Measurements from ENCODE around the gene FXYD4.
"Not testable (repeated sequence)": the region's sequence is repeated elsewhere in the genome, so short reads cannot be mapped to it uniquely, and the experiment has no call there.

Gene FXYD4, protein sequence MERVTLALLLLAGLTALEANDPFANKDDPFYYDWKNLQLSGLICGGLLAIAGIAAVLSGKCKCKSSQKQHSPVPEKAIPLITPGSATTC

GRCh38 chr10:43371418-43371817 is at the start of gene FXYD4:
Gene FXYD4 (plus strand): TSS chr10:43371636. CDS start chr10:43373747, 2,111 bp downstream.
- no peak for DNase-seq (ENCODE audit: low read depth in 2 of 2)
- H3K4me3 ChIP-seq (replicated peaks in 1 of 2; ENCODE audit: low read depth in 2 of 2, low read length in 2 of 2), result no peak within 1 kb of the TSS
- TF ChIP-seq, protein P1, sequence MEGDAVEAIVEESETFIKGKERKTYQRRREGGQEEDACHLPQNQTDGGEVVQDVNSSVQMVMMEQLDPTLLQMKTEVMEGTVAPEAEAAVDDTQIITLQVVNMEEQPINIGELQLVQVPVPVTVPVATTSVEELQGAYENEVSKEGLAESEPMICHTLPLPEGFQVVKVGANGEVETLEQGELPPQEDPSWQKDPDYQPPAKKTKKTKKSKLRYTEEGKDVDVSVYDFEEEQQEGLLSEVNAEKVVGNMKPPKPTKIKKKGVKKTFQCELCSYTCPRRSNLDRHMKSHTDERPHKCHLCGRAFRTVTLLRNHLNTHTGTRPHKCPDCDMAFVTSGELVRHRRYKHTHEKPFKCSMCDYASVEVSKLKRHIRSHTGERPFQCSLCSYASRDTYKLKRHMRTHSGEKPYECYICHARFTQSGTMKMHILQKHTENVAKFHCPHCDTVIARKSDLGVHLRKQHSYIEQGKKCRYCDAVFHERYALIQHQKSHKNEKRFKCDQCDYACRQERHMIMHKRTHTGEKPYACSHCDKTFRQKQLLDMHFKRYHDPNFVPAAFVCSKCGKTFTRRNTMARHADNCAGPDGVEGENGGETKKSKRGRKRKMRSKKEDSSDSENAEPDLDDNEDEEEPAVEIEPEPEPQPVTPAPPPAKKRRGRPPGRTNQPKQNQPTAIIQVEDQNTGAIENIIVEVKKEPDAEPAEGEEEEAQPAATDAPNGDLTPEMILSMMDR (IDR thresholded peaks at IDR 0.05; ENCODE audit: low read depth, low read length), result no peak

- DNase-seq (ENCODE audit: low read depth in 2 of 2), result no peak
- peak overlapping the region in 1 of 2 donors; percentile 8 for H3K4me3 ChIP-seq (replicated peaks in 1 of 2; ENCODE audit: low read depth in 2 of 2, low read length in 2 of 2)
- TF ChIP-seq, protein P1 (IDR thresholded peaks at IDR 0.05; ENCODE audit: low read depth, low read length), result no peak
These were observed 49.1 kb upstream of the FXYD4 start for GRCh38 chr10:43322331-43322730.

DNA sequence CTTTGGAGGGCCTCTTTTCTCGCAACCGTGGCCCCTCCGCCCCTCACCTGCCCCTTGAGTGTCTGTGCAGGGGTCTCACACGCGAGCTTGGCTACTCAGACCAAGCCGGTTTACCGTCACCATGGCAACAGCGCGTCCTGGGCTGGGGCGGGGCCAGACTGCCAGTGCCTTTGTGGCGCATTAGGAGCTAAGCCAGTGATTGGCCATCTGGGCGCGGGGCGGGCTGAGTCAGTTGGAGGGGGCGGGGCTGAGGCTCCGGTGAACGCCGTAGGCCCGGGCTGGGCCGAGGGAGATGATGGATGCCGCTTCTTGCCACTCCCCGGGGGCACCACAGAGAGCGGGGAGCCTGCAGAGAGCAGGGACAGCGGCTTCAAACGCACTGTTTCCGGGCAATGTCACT is 48.7 kb upstream of the FXYD4 start:
- DNase-seq (ENCODE audit: low read depth in 2 of 2), result peak; percentile 74 to 81
- TF ChIP-seq, protein P1 (IDR thresholded peaks at IDR 0.05; ENCODE audit: low read depth, low read length), result no peak
- peak overlapping the region; percentile 8 to 10 for H3K4me3 ChIP-seq (replicated peaks in 1 of 2; ENCODE audit: low read depth in 2 of 2, low read length in 2 of 2)

- peak overlapping the region in 1 of 2 donors; percentile 10 for H3K4me3 ChIP-seq (replicated peaks in 1 of 2; ENCODE audit: low read depth in 2 of 2, low read length in 2 of 2)
- TF ChIP-seq, protein P1 (IDR thresholded peaks at IDR 0.05; ENCODE audit: low read depth, low read length), result no peak
- no peak for DNase-seq (ENCODE audit: low read depth in 2 of 2)
These were observed 48.2 kb upstream of the FXYD4 start for GRCh38 chr10:43323245-43323644.

GRCh38 chr10:43324876-43325275 is 46.6 kb upstream of the FXYD4 start:
- TF ChIP-seq, protein P1 (IDR thresholded peaks at IDR 0.05; ENCODE audit: low read depth, low read length), result no peak
- no peak for DNase-seq (ENCODE audit: low read depth in 2 of 2)

DNA sequence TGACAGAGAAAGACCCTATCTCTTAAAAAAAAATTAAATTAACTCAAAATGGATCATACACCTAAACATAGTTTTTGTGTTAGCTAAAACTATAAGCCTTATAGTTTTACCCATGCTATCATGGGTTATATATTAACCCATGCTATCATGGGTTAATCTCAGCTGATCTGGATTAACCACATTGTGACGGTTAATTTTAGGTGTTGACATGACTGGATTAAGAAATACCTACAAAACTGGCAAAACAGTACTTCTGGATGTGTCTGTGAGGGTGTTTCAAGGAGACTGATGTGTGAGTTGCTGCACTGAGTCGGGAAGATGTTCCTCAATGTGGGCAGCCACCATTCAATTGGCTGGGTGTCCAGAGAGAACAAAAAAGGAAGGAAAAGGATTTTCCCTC is 44.3 kb upstream of the FXYD4 start:
- TF ChIP-seq, protein P1 (IDR thresholded peaks at IDR 0.05; ENCODE audit: low read depth, low read length), result no peak
- no peak for DNase-seq (ENCODE audit: low read depth in 2 of 2)
- H3K4me3 ChIP-seq (replicated peaks in 1 of 2; ENCODE audit: low read depth in 2 of 2, low read length in 2 of 2), result no peak overlapping the region

More at GRCh38 chr10:43324876-43325275, 46.6 kb upstream of the FXYD4 start:
- no peak overlapping the region for H3K4me3 ChIP-seq (replicated peaks in 1 of 2; ENCODE audit: low read depth in 2 of 2, low read length in 2 of 2)

DNA sequence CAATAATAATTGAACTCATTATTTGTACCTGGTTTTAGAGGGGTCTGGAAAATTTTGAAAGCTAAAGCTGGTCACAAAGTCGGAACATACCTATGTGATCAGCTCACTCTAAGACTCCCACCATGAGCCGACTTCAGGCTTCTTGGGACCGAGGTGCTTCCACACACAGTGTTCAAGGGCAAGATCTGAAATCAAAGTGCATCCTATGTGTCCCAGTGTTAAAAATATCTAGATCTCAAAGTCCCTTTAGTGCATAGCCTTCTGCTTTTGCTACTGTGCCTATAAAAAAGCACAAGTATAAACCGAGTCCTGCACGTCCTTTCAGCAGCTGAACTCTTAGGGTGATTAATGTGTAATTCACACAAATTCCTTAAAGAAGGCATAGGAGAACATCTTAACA is 43.5 kb upstream of the FXYD4 start:
- TF ChIP-seq, protein P1 (IDR thresholded peaks at IDR 0.05; ENCODE audit: low read depth, low read length), result no peak
- no peak for DNase-seq (ENCODE audit: low read depth in 2 of 2)
- H3K4me3 ChIP-seq (replicated peaks in 1 of 2; ENCODE audit: low read depth in 2 of 2, low read length in 2 of 2), result no peak overlapping the region

DNA sequence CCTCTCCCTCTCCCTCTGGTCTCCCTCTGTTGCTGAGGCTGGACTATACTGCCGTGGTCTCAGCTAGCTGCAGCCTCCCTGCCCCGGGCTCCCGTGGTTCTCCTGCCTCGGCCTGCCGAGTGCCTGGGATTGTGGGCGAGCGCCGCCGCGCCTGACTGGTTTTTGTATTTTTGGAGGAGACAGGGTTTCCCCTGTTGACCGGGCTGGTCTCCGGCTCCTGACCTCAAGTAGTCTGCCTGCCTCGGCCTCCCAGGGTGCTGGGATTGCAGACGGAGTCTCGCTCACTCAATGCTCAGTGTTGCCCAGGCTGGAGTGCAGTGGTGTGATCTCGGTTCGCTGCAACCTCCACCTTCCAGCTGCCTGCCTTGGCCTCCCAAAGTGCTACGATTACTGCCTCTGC is 42.6 kb upstream of the FXYD4 start:
- H3K4me3 ChIP-seq (replicated peaks in 1 of 2; ENCODE audit: low read depth in 2 of 2, low read length in 2 of 2); DNase-seq (ENCODE audit: low read depth in 2 of 2): not testable (repeated sequence)

GRCh38 chr10:43329246-43329885 is 42.1 kb upstream of the FXYD4 start:
- H3K4me3 ChIP-seq (replicated peaks in 1 of 2; ENCODE audit: low read depth in 2 of 2, low read length in 2 of 2); DNase-seq (ENCODE audit: low read depth in 2 of 2): not testable (repeated sequence)
